ACC112 (cell line): ENCODE data around the gene OTOA.

Experiments used
- H2AFZ ChIP-seq: fragments of 200-600 bp; sonication (generic); one replicate; pipeline ENCODE4 v1.6.0; 2017; ENCODE audit warnings: antibody characterized with exemption, low read length; ENCODE audit not compliant: unreplicated experiment
- H3K27ac ChIP-seq: fragments of 200-600 bp; sonication (generic); 2 replicates; pipeline ENCODE4 v1.5.1; 2014; ENCODE audit warnings: low read depth, mild to moderate bottlenecking, antibody characterized with exemption, low read length, moderate library complexity
- H3K27me3 ChIP-seq: fragments of 200-600 bp; sonication (generic); 2 replicates; pipeline ENCODE4 v1.6.1; 2014; ENCODE audit warnings: mild to moderate bottlenecking, antibody characterized with exemption, low read length, moderate library complexity, mixed read lengths; ENCODE audit not compliant: insufficient read depth
- H3K36me3 ChIP-seq: fragments of 200-600 bp; sonication (generic); 2 replicates; pipeline ENCODE4 v1.6.1; 2016; ENCODE audit warnings: mild to moderate bottlenecking, antibody characterized with exemption, low read length, moderate library complexity, mixed read lengths; ENCODE audit not compliant: insufficient read depth
- H3K4me1 ChIP-seq: fragments of 200-600 bp; sonication (generic); one replicate; pipeline ENCODE4 v1.6.1; 2016; ENCODE audit warnings: low read length, mixed read lengths; ENCODE audit not compliant: insufficient read depth, unreplicated experiment, control insufficient read depth
- H3K4me3 ChIP-seq: fragments of 200-600 bp; sonication (generic); 2 replicates; pipeline ENCODE4 v1.5.1; 2014; ENCODE audit warnings: mild to moderate bottlenecking, low read depth, low read length
- H3K79me2 ChIP-seq: fragments of 200-600 bp; sonication (generic); one replicate; pipeline ENCODE4 v1.6.0; 2016; ENCODE audit warnings: low read length; ENCODE audit not compliant: control insufficient read depth, unreplicated experiment, insufficient read depth

The OTOA gene

GRCh38 chr16:21651515-21651914, 12.3 kb upstream of the OTOA start:
- peaks cover 12% of the 10 kb centered on the region for H3K4me1 ChIP-seq
- H3K27ac ChIP-seq, result no peak overlapping the region
- H3K79me2 ChIP-seq, result peaks cover 40% of the 10 kb centered on the region
- no peak overlapping the region for H2AFZ ChIP-seq
- peaks cover 3% of the 10 kb centered on the region for H3K36me3 ChIP-seq
- no peaks in the 10 kb centered on the region for H3K27me3 ChIP-seq
- H3K4me3 ChIP-seq, result no peak overlapping the region

- Histone ChIP-seq H2AFZ (no peak within 1 kb of the TSS), H3K27ac (no peak within 1 kb of the TSS), H3K79me2 (peaks cover 31% of the 10 kb centered on the region), H3K27me3 (no peaks in the 10 kb centered on the region), H3K36me3 (peaks cover 7% of the 10 kb centered on the region), H3K4me3 (no peak within 1 kb of the TSS), H3K4me1 (peaks cover 14% of the 10 kb centered on the region)
Measured at GRCh38 chr16:21652453-21652852, 11.3 kb upstream of the OTOA start, which contains the start of gene IGSF6. IGSF6 (minus strand) TSS chr16:21652608; CDS start chr16:21652598, 10 bp downstream.

- H3K36me3 ChIP-seq, result peaks cover 7% of the 10 kb centered on the region
Measured at GRCh38 chr16:21653571-21653970, 10.2 kb upstream of the OTOA start.

GRCh38 chr16:21654466-21654865, 9.3 kb upstream of the OTOA start:
- peaks cover 7% of the 10 kb centered on the region for H3K36me3 ChIP-seq

More at GRCh38 chr16:21653571-21653970, 10.2 kb upstream of the OTOA start:
- H2AFZ ChIP-seq, result no peak overlapping the region
- no peak overlapping the region for H3K27ac ChIP-seq
- peaks cover 14% of the 10 kb centered on the region for H3K4me1 ChIP-seq
- no peak overlapping the region for H3K4me3 ChIP-seq
- no peaks in the 10 kb centered on the region for H3K27me3 ChIP-seq
- H3K79me2 ChIP-seq, result peaks cover 21% of the 10 kb centered on the region

GRCh38 chr16:21654881-21655280, 8.9 kb upstream of the OTOA start:
- peaks cover 14% of the 10 kb centered on the region for H3K4me1 ChIP-seq

More at GRCh38 chr16:21654466-21654865, 9.3 kb upstream of the OTOA start:
- H3K27ac ChIP-seq, result no peak overlapping the region
- H3K27me3 ChIP-seq, result no peaks in the 10 kb centered on the region
- H3K4me3 ChIP-seq, result no peak overlapping the region
- peaks cover 13% of the 10 kb centered on the region for H3K79me2 ChIP-seq
- H2AFZ ChIP-seq, result no peak overlapping the region
- peaks cover 14% of the 10 kb centered on the region for H3K4me1 ChIP-seq

GRCh38 chr16:21656795-21657768, 6.7 kb upstream of the OTOA start:
- Histone ChIP-seq H3K27me3 (no peaks in the 10 kb centered on the region), H3K27ac (no peak overlapping the region), H3K4me3 (no peak overlapping the region), H3K36me3 (peaks cover 7% of the 10 kb centered on the region), H3K79me2 (peaks cover 7% of the 10 kb centered on the region), H2AFZ (no peak overlapping the region), H3K4me1 (peaks cover 14% of the 10 kb centered on the region)

More at GRCh38 chr16:21654881-21655280, 8.9 kb upstream of the OTOA start:
- peaks cover 7% of the 10 kb centered on the region for H3K36me3 ChIP-seq
- peaks cover 13% of the 10 kb centered on the region for H3K79me2 ChIP-seq
- H3K27ac ChIP-seq, result no peak overlapping the region
- no peaks in the 10 kb centered on the region for H3K27me3 ChIP-seq
- no peak overlapping the region for H2AFZ ChIP-seq
- H3K4me3 ChIP-seq, result no peak overlapping the region

- Histone ChIP-seq H3K79me2 (no peaks in the 10 kb centered on the region), H3K4me3 (no peak overlapping the region), H2AFZ (no peak overlapping the region), H3K27ac (no peak overlapping the region), H3K4me1 (peaks cover 10% of the 10 kb centered on the region), H3K27me3 (peaks cover 3% of the 10 kb centered on the region; the same call in 1 of the 2 replicates), H3K36me3 (peaks cover 7% of the 10 kb centered on the region)
Measured at GRCh38 chr16:21659124-21659523, 4.6 kb upstream of the OTOA start.

GRCh38 chr16:21664801-21665492, 1.2 kb downstream of the OTOA start:
- no peak overlapping the region for H3K4me3 ChIP-seq
- no peak overlapping the region for H2AFZ ChIP-seq
- H3K27me3 ChIP-seq, result peaks cover 3% of the 10 kb centered on the region; the same call in 1 of the 2 replicates
- H3K4me1 ChIP-seq, result no peaks in the 10 kb centered on the region
- no peaks in the 10 kb centered on the region for H3K36me3 ChIP-seq
- no peaks in the 10 kb centered on the region for H3K79me2 ChIP-seq
- H3K27ac ChIP-seq, result no peak overlapping the region

- Histone ChIP-seq H3K27ac (no peak overlapping the region), H3K79me2 (no peaks in the 10 kb centered on the region), H3K27me3 (peaks cover 10% of the 10 kb centered on the region; the same call in 1 of the 2 replicates), H3K36me3 (no peaks in the 10 kb centered on the region), H3K4me1 (no peaks in the 10 kb centered on the region), H2AFZ (no peak overlapping the region), H3K4me3 (no peak overlapping the region)
Measured at GRCh38 chr16:21666772-21667171, 3.0 kb downstream of the OTOA start.

GRCh38 chr16:21667575-21667974, 3.8 kb downstream of the OTOA start:
- no peak overlapping the region for H3K4me3 ChIP-seq
- H3K79me2 ChIP-seq, result no peaks in the 10 kb centered on the region
- H3K27me3 ChIP-seq, result peaks cover 10% of the 10 kb centered on the region; the same call in 1 of the 2 replicates
- no peaks in the 10 kb centered on the region for H3K4me1 ChIP-seq
- H2AFZ ChIP-seq, result no peak overlapping the region
- H3K36me3 ChIP-seq, result no peaks in the 10 kb centered on the region
- no peak overlapping the region for H3K27ac ChIP-seq
